ENCODE measurements around the gene RNF213.

DNA sequence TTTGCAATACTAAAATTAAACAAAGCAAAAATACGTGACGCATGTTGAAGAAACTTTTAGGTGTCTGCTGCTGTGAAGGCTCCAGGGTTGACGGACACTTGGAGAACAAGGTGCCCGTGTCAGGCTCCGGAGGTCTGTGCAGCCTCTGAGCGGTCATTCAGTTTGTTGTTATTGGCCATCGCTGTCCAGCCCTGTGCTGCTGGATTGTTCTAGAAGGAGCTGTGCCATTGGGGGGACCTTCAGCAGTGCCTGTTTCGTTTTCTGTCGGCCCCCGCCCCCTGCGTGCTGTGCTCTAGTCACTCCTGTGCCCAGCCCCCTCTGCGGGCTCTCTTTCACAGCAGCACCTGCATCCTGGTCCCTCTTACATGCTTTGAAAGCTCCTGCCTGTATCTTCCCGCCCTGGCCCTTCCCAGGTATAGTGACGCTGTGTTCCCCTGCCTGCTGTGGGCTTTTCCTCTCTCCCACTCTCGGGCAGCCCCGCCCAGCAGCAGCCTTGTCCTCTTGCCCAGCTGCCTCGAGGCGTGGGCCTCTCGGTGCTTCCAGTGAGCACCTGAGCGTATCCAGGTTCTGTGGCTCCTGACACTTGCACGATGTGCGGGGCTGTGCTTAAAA is 50.7 kb downstream of the RNF213 start:
- TF ChIP-seq, protein P1, sequence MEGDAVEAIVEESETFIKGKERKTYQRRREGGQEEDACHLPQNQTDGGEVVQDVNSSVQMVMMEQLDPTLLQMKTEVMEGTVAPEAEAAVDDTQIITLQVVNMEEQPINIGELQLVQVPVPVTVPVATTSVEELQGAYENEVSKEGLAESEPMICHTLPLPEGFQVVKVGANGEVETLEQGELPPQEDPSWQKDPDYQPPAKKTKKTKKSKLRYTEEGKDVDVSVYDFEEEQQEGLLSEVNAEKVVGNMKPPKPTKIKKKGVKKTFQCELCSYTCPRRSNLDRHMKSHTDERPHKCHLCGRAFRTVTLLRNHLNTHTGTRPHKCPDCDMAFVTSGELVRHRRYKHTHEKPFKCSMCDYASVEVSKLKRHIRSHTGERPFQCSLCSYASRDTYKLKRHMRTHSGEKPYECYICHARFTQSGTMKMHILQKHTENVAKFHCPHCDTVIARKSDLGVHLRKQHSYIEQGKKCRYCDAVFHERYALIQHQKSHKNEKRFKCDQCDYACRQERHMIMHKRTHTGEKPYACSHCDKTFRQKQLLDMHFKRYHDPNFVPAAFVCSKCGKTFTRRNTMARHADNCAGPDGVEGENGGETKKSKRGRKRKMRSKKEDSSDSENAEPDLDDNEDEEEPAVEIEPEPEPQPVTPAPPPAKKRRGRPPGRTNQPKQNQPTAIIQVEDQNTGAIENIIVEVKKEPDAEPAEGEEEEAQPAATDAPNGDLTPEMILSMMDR (IDR thresholded peaks at IDR 0.05), result no peak
- TF ChIP-seq POLR2A (IDR thresholded peaks at IDR 0.05), result no peak
